GM12801 (cell line): ENCODE data around the gene B3GNT8.

Source experiments
- TF ChIP-seq, protein P1 (sequence below): IDR thresholded peaks from one replicate; pipeline ENCODE4 v1.5.1; 2011; ENCODE audit warnings: control low read depth; ENCODE audit not compliant: insufficient read length; ENCODE audit errors: extremely low read depth

The B3GNT8 gene

GRCh38 chr19:41415154-41415571 lies 12.0 kb downstream of the B3GNT8 start:
- TF ChIP-seq, protein P1, sequence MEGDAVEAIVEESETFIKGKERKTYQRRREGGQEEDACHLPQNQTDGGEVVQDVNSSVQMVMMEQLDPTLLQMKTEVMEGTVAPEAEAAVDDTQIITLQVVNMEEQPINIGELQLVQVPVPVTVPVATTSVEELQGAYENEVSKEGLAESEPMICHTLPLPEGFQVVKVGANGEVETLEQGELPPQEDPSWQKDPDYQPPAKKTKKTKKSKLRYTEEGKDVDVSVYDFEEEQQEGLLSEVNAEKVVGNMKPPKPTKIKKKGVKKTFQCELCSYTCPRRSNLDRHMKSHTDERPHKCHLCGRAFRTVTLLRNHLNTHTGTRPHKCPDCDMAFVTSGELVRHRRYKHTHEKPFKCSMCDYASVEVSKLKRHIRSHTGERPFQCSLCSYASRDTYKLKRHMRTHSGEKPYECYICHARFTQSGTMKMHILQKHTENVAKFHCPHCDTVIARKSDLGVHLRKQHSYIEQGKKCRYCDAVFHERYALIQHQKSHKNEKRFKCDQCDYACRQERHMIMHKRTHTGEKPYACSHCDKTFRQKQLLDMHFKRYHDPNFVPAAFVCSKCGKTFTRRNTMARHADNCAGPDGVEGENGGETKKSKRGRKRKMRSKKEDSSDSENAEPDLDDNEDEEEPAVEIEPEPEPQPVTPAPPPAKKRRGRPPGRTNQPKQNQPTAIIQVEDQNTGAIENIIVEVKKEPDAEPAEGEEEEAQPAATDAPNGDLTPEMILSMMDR: no peak

- TF ChIP-seq, protein P1: no peak
These were observed 12.7 kb downstream of the B3GNT8 start for GRCh38 chr19:41414461-41414860.

DNA sequence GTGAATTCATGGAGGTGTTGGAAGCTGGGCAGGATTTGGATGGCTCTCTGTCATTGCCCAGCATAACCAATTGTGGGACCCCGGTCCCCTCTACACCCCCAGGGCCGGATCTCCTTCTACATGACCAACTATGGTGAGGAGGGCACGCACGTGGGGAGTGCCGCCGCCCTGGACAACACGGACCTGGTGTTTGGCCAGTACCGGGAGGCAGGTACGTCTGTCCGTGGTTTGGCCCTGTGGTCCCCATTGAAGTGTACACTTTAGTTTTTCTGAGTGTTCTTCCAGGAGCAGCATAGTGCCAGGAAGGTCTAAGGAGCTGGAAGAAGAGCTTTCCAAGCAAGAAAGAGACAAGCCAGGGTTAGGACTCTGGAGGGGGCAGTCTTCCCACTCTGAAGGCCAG lies 13.2 kb downstream of the B3GNT8 start:
- TF ChIP-seq, protein P1: no peak

DNA sequence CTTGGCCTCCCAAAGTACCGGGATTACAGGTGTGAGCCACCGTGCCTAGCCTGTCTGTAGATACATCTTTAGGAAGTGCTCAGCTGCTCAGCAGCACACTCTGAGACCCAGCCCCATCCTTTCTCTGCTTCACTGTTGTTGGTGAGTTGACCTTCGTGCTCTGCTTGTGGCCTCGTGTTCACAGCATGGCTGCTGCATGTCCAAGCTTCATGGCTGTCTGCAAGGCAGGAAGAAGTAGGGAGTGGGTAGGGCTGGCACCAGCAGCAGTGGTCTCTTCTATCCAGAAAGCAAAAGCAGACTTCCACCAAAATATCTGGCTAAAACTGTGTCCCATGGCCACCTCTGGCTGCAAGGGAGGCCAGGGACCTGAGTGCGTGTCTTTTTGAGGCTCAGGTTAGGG lies 14.2 kb downstream of the B3GNT8 start:
- TF ChIP-seq, protein P1: no peak

- TF ChIP-seq, protein P1: no peak
These were observed 15.3 kb downstream of the B3GNT8 start for GRCh38 chr19:41411968-41412265.

DNA sequence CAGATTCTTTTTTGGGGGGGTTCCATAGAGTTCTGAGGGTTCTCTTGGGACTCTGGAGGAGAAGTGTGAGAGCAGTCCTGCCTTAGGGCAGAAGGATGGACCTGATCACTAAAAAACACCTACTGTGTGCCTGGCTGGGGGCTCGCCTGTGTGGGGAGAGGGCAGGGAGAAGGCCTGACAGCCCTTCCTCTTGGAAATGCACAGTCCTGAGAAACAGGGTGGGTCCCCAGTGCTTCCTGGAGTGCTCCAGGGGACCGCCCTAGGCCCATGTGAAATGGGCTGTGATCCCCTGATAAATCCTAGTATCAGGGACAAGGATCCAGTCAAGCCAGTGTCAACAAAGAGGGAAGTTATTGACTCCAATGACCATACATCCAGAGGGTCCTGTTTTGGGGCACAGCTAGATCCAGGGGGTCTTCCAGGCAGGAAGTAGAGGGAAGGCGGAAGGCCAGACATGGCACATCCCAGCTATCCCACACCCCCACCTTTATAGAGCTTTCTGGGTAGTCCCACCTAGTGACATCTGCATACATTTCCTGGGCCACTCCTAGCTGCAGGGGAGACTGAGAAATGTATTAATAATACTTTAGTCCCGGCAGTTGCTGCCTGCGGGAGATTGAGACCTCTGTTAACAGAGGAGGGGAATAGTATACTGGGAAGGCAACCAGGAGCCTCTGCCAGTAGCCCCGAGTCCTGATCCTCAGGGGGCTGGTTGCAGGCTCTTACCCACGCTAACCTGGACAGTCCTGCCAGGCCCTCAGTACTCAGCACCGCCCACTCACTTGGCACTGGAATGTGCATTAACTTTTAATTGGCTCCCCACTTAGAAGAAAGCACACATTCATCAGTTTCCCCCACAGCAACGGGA lies 15.8 kb downstream of the B3GNT8 start:
- TF ChIP-seq, protein P1: no peak

GRCh38 chr19:41410336-41411054 lies 16.7 kb downstream of the B3GNT8 start:
- TF ChIP-seq, protein P1: no peak
